HG02943 (cell line): ENCODE results near the gene GPRIN2.
"Not testable (repeated sequence)": the region's sequence is repeated elsewhere in the genome, so short reads cannot be mapped to it uniquely, and the experiment has no call there.

Experiments
- ATAC-seq: cut with Tn5 transposase; IDR thresholded peaks from one replicate; pipeline ENCODE4 v1.9.1; 2021; ENCODE audit warnings: mild to moderate bottlenecking, low read depth, moderate library complexity; ENCODE audit not compliant: unreplicated experiment

Gene GPRIN2

DNA sequence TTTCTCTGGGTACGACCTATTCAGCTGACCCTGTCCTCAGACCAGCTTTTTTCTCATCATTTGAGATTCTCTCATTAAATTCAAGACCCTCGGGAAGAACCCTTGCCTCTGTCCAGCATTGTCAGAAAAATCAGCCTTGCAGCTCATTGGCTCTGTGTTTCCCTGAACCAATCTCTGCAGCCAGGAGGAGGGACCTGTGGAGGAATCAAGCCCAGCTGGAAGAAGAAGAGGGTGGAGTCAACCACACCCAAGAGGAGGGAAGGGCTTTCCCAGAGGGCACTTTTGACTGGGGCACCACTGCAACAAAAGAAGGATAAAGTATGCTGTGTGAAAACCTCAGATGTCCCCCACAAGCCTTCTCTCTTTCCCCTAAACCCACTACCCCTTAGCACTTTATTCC lies 14.2 kb upstream of the GPRIN2 start:
- ATAC-seq: not testable (repeated sequence)

DNA sequence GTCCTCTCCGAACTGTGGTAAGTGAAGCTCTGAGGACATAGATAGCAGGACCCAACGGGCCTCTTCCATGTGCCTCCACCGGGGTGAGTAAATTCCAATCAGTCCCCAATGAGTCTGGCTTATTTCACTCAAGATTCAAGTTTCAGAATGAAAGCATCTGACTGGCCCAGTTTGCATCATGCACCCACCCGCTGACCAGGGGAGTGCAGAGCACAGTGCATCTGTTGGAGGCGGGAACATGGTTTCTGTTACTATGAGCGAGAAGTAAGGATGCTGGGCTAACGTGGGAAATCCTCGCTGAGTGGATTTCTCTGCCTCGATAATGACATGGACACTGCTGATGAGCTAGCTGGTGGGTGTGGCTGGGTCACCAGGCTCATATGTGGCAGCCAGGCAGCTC lies 10.7 kb upstream of the GPRIN2 start:
- not testable (repeated sequence) for ATAC-seq

DNA sequence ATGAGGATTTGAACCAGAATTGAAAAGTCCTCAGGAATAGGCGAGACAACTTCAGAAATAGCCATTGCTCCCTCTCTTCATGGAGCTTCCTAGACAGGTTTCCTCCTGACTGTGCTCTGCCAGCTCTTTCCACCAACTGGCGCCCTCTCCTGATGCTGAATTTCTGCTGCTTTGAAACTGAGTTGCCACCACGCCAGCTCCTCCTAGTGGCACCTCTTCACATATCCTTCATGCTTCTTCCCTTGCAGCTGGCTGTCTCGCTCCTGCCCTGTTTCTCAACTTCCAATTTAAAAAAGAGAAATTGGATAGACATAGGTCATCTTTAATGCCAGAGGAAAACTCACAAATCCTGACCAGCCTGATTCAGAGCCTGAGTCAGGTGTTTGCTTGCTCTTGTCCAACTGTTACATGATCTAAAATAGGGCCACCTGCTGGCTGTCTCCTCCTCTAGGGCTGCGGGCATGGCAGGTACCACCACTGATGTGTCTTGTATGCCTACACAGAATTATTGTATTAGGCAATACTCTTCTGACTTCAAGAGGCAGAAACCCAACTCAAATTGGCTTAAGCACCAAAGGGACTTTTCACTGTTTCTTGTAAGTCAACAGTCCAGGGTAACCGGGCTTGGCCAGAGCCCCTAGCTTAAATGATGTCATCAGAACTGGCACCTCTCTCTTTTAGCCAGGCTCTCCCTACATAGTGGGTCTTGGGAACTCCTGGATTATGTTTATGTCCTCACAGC lies 9.3 kb upstream of the GPRIN2 start:
- ATAC-seq: not testable (repeated sequence)

DNA sequence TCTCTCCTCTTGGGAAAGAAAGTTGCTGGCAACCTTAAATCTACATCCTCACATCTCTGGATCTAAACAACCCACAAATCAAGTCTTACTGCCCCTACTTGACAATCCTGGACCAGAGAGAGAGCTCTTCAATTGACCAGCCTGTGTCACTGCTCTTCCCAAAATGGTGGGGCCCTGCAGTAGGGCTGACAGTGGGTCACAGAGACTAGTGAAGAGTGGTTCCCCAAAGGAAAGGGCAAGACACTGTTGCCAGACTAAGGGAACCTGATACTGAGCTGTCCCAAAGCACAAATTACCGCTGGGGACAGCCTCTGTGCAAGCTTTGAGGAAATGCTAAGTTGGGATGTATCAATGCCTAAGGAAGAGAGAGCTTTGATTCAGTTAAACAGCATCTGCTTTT lies 4.5 kb upstream of the GPRIN2 start:
- no peak for ATAC-seq

DNA sequence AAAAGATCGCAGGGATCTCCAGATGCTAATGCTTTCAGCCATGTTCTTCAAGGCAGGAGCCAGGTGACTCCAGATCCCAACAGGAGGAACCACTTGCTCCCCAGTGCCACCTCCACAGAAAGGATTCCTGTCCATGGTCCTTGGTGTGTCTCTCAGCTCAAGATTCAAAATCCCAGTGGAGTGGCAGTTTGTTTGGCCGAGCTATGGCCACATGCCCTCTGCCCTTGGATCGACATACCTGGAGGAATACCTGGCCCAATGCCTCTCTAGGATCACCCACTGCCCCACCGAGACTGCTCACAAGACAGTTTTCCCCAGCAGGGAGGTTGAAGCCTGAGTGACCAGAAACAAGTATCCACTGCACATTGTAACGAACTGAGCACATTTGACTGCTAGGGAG lies 3.9 kb upstream of the GPRIN2 start:
- no peak for ATAC-seq

DNA sequence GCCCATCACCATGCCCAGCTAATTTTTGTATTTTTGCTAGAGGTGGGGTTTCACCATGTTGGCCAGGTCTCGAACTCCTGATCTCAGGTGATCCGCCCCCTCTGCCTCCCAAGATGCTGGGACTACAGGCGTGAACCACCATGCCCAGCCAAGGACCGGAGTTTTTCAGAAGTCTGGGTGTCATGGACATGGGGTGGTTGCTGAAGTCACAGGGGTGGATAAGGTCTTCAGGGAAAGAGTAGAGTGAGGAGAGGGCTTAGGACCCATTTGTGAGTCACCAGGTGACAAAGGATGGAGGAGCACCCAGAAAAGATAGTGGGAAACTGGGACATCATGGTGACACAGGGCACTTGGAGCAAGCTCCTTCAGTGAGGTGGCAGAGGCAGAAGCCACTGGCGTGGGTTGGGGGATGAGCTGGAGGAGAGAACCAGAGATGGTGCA lies 2.8 kb upstream of the GPRIN2 start:
- ATAC-seq: no peak

DNA sequence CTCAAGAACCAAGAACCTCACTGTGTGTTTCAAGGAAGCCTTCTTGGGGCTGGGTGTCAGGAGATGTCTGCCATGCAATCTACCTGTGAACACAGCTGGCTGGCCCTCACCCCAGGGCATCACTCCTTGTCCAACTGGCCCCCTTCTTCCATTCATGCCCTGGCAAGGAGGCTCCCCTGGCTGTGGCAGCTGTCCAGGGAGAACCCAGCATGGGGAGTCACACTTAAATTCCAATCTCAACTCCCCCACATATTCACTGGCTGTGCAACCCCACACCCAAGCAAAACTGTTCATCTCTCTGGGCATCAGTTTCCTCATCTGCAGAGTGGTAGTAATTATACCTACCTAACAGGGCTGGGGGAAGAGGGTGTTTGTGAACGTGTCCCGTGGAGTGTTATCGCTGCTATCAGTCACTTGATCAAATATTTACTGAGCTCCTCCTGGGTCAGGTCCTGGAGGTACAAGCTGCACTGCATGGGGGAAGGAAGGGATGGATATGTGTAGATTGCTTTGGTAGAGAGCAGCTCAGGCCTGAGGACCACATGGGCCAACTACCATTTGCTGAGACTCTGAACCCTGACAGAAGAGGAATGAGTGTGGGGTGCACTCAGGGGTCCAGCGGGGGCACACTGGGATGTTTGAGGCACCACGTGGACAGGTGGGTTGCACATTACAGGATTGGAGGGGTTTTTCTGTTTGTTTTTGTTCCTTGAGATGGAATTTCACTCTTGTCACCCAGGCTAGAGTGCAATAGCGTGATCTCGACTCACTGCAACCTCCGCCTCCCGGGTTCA lies 2.1 kb upstream of the GPRIN2 start:
- ATAC-seq: no peak

DNA sequence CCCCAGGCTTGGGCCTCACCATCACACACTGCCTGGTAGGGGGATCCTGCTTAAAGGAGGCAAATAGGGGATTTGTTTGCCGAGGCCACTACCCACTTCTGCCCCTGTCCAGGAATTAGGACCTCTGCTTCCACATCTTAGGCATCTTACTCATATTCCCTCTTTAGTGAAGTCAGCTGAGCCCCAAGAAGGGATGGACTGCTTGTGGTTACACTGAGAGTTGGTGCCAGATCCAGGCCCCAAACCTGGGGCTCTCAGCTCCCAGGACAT lies 1.6 kb upstream of the GPRIN2 start:
- no peak for ATAC-seq

DNA sequence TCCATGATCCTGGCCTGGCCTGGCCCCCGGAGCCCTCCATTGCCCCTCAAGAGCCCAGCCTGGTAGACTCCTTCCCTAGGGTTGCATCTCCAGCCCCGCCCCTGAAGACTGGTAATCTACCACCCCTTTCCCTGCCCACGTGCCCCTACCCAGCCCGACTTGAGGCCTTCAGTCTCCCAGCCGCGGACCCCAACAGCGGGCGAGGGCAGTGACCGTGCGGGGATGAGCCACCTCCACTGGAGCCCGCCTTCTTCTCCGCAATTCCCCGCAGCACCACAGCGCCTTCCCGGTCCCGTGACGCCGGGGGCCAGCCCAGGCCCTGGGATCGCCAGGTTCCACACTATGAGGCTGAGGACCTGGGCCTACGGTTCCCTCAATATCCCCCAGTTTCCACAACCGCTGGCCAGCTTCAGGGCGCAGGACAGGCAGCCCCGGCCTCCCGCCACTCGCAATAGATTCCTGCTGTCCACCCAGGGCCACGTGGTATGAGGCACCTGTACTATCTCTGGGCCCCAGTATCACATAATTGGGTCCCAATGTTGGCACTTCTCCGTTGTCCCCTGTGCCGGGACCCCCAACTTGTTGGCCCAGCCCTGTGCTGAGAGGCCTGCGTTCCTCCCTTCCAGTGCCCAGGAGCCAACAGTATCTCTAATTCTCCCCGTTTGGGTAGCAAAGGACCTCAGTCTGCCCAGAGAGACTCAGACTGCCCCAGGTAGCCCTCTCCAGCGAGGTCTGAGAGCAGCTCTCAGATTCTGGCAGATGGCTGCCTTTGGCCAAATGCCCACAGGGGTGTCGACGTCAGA lies 1.1 kb upstream of the GPRIN2 start:
- ATAC-seq: no peak

DNA sequence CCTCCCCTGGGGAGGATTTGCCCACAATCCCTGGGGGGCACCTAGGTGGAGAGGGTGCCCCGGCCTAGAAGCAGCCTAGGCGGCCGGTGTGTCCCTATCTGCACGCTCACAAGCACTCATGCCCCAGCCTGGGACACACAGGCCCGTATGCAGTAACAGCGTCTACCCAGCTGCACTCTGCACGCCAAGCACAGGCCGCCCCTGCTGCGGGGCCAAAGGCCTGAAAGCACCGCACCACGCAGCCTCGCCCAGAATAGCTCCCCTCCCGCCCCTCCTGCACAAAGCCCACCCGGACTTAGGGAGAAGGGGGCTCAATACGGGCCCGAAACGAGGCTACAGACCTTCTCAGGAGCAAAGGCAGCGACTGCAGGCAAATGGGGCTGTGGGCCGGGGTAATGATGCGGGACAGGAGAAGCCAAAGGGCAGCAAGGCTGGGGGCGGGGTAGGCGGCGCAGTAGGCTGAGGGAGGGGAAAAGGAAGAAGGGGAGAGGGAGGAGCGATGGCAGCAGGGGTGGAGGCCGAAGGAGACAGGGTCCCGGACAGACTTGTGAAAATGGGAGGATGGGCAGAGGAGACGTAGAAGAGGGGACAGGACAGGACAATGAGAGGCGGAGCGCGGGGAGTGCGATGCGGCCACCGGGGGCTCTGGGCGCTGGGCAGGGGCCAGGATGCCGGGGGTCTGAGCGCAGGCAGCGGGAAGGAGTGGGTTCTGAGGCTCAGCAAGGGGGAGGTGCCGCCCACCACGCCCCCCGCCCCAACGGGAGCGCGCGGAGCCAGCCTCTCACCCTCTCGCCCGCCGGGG lies 544 bp downstream of the GPRIN2 start:
- no peak for ATAC-seq

DNA sequence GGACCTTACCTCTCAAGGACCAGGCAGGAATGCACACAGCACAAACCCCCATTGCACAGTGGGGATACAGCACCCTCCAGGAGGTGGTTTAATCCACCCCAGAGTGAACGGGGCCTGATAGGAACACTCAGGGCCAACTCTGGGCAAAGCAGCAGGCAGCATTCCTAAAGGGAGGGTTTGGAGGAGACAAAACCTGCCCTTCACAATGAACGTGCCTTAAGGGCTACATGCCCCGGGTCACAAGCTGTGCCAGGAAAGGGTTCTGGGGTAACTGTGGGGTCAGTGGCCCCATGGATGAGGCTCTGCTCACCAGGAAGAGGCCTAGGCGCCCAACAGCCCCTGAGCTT lies 1.1 kb downstream of the GPRIN2 start:
- ATAC-seq: no peak

DNA sequence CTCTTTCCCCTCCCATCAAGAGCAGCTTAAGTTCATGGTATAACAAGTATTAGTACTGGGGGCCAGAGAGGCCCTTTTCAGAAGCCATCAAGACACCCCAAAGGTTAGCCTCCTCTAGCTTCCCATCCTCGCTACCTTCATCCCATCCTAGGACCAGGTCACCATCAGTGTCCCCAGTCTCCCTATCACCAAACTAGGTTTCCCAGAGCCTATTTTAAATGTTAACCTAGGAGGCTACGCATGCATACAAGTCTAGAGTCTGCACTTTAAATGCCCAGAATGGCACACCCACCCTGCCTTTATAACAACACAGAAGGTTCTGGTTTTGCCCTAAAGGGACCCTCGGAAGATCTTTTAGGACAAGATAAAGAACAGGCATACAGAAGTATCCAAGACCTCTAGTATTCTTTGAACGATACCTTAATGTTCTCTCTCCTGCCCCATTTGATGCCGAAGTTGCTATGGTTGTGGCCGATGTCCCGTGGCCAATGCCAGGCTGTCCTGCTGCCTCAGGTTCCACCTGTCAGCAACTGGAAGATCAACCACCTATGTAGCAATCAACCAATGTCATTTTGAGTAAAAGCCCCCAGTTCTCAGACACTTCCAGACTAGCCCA lies 2.2 kb downstream of the GPRIN2 start:
- ATAC-seq: no peak

DNA sequence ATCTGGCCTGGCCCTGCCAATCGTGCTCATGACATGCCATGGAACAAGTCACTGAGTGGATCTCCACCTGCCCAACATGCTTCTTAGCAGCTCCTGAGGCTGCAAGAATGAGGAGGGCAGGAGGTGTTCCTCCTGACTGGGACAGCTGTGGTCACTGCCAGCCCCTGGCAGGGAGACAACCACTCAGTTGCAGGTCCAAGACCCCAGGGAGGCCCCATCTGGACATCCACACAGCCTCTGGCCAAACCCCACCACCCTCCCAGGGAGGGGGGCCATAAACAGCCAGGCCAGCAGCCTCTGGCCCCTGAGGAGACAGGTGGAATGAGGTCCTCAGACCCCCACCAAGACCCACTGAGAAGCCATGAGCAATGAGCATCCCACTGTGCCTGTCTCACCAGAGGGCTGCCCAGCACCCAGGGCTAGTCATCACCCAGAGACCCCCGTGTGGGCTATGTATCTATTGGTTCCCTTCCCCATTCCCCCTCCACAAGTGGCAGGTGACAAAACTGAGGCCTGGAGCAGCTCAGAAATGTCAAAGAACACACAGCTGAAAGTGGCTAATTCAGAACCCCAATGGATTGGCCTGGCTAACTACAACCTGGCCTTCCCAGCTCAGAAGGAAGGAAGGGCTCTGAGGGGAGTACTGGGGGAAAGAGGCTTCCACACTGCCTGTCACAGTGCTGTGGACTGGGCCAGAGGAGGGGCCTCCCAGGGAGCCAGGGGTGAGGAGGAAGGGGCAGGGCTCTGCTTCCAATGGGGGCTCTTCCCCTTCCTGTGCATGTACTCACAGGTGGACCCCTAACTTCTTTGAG lies 3.0 kb downstream of the GPRIN2 start:
- ATAC-seq: no peak

DNA sequence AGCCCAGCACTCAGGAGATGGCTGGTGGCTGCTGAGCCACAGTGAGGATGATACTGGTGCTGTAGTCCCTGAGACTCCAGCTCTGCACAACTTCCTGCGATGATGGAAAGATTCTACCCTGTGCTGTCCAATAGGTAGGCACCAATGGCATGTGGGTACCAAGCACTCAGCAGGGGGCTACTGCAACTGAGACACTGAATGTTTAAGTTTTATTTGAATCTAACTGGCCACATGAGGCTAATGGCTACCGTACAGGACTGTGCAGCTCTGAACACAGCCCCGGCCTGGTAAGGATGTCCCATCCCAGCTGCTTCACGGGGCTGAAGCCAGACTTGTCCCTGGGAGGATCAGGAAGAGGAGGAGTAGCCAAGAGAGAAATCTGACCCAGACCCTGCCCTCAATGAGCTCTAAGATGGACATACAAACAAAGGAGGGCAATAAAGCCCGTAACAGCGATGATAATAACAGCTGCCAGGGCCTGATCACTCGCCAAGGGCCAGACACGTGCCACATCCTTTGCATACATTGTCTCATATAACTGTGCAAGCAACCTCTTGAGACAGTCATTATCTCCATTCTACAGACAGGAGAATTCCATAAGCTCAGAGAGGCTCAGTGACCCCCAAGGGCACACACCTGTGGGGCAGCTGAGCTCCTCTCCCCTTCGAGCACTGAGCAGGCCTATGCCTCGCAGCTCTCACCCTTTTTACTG lies 3.8 kb downstream of the GPRIN2 start:
- ATAC-seq: no peak

DNA sequence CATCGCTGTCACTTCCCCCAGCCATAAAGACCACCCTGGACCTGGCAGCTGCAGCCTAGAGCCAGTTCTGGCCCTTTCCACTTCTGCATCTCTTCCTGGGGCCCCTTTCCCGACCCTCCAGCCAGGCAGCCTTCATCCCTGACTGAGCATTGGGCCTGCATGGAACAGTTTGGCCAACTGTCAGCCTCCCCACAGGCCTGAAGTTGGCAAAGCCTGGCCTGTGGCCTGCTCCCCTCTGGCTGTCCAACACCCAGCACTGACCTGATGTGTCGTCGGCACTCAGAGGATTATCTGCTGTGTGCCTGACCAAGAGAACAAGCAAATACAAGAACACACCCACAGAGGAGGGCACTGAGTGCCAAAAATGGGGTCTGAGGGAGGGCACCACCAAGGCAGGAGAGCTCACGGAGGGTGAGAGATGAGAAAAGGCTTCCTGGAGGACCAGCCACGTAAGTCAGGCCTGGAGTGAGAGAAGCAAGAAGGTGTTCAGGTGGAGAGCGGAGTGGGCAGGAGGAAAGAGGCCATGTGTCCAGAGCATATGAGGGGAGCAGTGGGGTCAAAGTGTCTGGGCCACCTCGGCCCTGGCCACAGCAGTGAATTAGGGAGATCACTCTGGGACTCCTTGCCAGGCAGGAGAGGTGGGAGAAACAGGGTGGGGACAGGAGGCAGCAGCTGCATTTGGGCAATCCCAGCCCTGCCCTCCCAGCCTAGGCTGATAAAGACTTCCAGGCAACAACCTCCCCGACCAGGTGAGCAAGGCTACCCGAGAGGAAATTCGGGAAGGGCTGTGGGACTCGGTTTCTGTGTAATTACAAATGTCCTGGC lies 4.5 kb downstream of the GPRIN2 start:
- ATAC-seq: no peak

DNA sequence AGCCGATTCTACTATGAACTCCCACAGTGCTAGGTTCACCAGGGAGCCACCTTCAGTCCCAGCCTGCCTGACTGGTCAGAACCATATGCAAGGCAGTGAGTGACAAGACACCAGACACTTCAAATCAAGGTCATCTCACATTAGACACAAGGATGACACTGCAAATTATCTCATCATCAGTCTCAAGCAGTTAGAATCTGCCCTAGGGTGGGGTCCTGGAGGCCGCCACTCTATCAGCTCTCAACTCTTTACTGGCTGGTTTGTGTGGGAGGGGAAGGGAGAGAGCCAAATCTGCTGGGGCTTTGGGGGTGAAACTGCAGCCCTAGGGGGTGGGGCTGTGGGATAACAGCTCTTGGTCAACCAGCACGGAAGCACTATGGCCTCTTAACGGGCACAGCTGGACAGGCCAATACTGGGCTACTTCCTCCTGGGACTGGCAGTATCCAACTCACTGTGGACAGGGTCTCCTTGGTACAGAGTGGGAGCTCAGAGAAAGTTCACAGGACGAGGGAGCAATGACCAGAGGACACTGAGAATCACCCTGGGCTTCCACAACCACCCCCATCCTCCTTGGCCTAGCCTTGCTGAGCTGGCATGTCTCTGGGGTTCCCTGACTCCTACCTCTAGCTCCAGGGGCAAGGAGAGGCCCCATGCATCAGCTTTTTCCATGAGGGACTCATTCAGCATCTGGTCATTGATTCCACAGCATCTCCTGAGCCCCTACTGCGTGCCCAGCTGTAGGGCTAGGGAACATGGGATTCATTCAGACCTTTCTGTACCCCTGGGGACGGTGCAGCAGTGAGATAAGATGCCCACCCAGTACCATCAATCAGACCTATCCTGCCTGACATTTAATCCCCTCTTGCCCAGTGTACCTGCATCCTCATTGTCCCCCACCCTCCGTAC lies 5.4 kb downstream of the GPRIN2 start:
- ATAC-seq: no peak
